Keratinocyte (primary cell): ENCODE results near the gene CDH13.

ENCODE experiments used
- CTCF ChIP-seq, 3 experiments: IDR thresholded peaks in 1 of 3; conservative IDR thresholded peaks in 1 of 3; optimal IDR thresholded peaks in 1 of 3; 2 replicates in 2 of 3; 3 replicates in 1 of 3; pipeline versions ENCODE3 to v1.5.1; 2011; ENCODE audit warnings: low read length in 3 of 3, mild to moderate bottlenecking in 3 of 3, moderate library complexity in 2 of 3, control low read depth in 1 of 3, inconsistent platforms in 1 of 3; ENCODE audit not compliant: insufficient read depth in 2 of 3; ENCODE audit errors: extremely low read depth in 1 of 3
- EZH2 ChIP-seq: IDR thresholded peaks from one replicate; pipeline ENCODE4 v1.6.1; 2012; ENCODE audit warnings: inconsistent platforms, mild to moderate bottlenecking, low read length, moderate library complexity

GRCh38 chr16:82891918-82892317, 265.1 kb downstream of the CDH13 start:
- TF ChIP-seq CTCF (optimal IDR thresholded peaks at IDR 0.05 in 1 of 3, IDR thresholded peaks at IDR 0.05 in 1 of 3, conservative IDR thresholded peaks at IDR 0.05 in 1 of 3; ENCODE audit: extremely low read depth in 1 of 3, insufficient read depth in 2 of 3, low read length in 3 of 3) (no peak), EZH2 (no peak)
